OCI-LY1 (cell line): ENCODE results near the gene MTHFSD.

ENCODE experiments used
- H2AFZ ChIP-seq: fragments of 200-600 bp; sonication (generic), shearing (Covaris generic); 2 replicates; pipeline ENCODE4 v1.6.0; 2014; ENCODE audit warnings: antibody characterized with exemption, mild to moderate bottlenecking, low read length
- H3F3A ChIP-seq: fragments of 200-600 bp; sonication (generic), shearing (Covaris generic); 2 replicates; pipeline ENCODE4 v1.6.0; 2014; ENCODE audit warnings: mild to moderate bottlenecking, antibody characterized with exemption, low read length, moderate library complexity; ENCODE audit not compliant: insufficient read depth
- H3K27ac ChIP-seq: fragments of 200-600 bp; sonication (generic); 2 replicates; pipeline ENCODE4 v1.5.1; 2014; ENCODE audit warnings: low read length, mixed run types, mild to moderate bottlenecking, low read depth; ENCODE audit not compliant: poor library complexity, severe bottlenecking
- H3K27me3 ChIP-seq: fragments of 200-600 bp; sonication (generic); 2 replicates; pipeline ENCODE4 v1.6.0; 2014; ENCODE audit warnings: antibody characterized with exemption, mild to moderate bottlenecking, low read length, moderate library complexity; ENCODE audit not compliant: insufficient read depth
- H3K36me3 ChIP-seq: fragments of 200-600 bp; sonication (generic); 2 replicates; pipeline ENCODE4 v1.6.1; 2014; ENCODE audit warnings: mild to moderate bottlenecking, antibody characterized with exemption, low read length, moderate library complexity, mixed read lengths; ENCODE audit not compliant: insufficient read depth
- H3K4me1 ChIP-seq: fragments of 200-600 bp; sonication (generic); 2 replicates; pipeline ENCODE4 v1.5.1; 2014; ENCODE audit warnings: mild to moderate bottlenecking, low read length, moderate library complexity; ENCODE audit not compliant: insufficient read depth, severe bottlenecking
- H3K4me2 ChIP-seq: fragments of 200-600 bp; sonication (generic), shearing (Covaris generic); 2 replicates; pipeline ENCODE4 v1.6.1; 2014; ENCODE audit warnings: low read length
- H3K4me3 ChIP-seq: fragments of 200-600 bp; sonication (generic); 2 replicates; pipeline ENCODE4 v1.5.1; 2014; ENCODE audit warnings: low read length, low read depth, mild to moderate bottlenecking, mixed read lengths; ENCODE audit not compliant: poor library complexity, severe bottlenecking
- H3K79me2 ChIP-seq: fragments of 200-600 bp; shearing (Covaris generic); 2 replicates; pipeline ENCODE4 v1.6.1; 2016; ENCODE audit warnings: mixed run types, low read length, mixed read lengths; ENCODE audit not compliant: insufficient read depth
- H3K9ac ChIP-seq: fragments of 200-600 bp; sonication (generic), shearing (Covaris generic); 2 replicates; pipeline ENCODE4 v1.6.1; 2014; ENCODE audit warnings: mild to moderate bottlenecking, low read length, mixed read lengths
- H3K9me2 ChIP-seq: fragments of 200-600 bp; sonication (generic), shearing (Covaris generic); 2 replicates; pipeline ENCODE4 v1.6.1; 2014; ENCODE audit warnings: low read depth, mild to moderate bottlenecking, low read length, mixed read lengths
- H3K9me3 ChIP-seq: fragments of 200-600 bp; shearing (Covaris generic); 2 replicates; pipeline ENCODE4 v1.6.1; 2014; ENCODE audit warnings: low read length, mixed read lengths
- H4K20me1 ChIP-seq: fragments of 200-600 bp; sonication (generic), shearing (Covaris generic); 2 replicates; pipeline ENCODE4 v1.6.0; 2016; ENCODE audit warnings: mild to moderate bottlenecking, low read length; ENCODE audit not compliant: insufficient read depth
- EZH2 ChIP-seq: fragments of 200-600 bp; sonication (generic), shearing (Covaris generic); IDR thresholded peaks from 2 replicates; pipeline ENCODE4 v1.8.0; 2017; ENCODE audit warnings: borderline replicate concordance, mixed run types, mild to moderate bottlenecking, antibody characterized with exemption, low read length, moderate library complexity, mixed read lengths
- TF ChIP-seq, protein P1 (sequence below): fragments of 200-600 bp; sonication (generic), shearing (Covaris generic); IDR thresholded peaks from 2 replicates; pipeline ENCODE4 v1.5.1; 2017; ENCODE audit warnings: mild to moderate bottlenecking, antibody characterized with exemption, low read length, moderate library complexity, mixed read lengths

MTHFSD gene

DNA sequence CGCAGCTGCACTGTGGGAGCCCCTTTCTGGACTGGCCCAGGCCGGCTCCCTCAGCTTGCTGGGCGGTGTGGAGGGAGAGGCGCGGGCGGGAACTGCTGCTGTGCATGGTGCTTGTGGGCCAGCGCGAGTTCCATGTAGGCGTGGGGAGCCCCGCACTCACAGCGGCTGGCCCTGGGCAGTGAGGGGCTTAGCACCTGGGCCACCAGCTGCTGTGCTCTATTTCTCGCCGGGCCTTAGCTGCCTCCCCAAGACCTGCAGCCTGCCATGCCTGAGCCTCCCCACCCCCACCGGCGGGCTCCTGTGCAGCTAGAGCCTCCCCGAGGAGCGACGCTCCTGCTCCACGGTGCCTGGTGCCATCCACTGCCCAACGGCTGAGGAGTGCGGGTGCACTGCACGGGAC is 1.7 kb downstream of the MTHFSD start:
- no peaks in the 10 kb centered on the region for H3K9me2 ChIP-seq
- H2AFZ ChIP-seq, result no peak overlapping the region
- no peak overlapping the region for H3K4me3 ChIP-seq
- no peaks in the 10 kb centered on the region for H3K9me3 ChIP-seq
- H3K4me1 ChIP-seq, result peaks cover 13% of the 10 kb centered on the region
- H3K4me2 ChIP-seq, result no peak overlapping the region
- H3K27me3 ChIP-seq, result no peaks in the 10 kb centered on the region
- H3K27ac ChIP-seq, result no peak overlapping the region
- TF ChIP-seq, protein P1, sequence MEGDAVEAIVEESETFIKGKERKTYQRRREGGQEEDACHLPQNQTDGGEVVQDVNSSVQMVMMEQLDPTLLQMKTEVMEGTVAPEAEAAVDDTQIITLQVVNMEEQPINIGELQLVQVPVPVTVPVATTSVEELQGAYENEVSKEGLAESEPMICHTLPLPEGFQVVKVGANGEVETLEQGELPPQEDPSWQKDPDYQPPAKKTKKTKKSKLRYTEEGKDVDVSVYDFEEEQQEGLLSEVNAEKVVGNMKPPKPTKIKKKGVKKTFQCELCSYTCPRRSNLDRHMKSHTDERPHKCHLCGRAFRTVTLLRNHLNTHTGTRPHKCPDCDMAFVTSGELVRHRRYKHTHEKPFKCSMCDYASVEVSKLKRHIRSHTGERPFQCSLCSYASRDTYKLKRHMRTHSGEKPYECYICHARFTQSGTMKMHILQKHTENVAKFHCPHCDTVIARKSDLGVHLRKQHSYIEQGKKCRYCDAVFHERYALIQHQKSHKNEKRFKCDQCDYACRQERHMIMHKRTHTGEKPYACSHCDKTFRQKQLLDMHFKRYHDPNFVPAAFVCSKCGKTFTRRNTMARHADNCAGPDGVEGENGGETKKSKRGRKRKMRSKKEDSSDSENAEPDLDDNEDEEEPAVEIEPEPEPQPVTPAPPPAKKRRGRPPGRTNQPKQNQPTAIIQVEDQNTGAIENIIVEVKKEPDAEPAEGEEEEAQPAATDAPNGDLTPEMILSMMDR, result no peak
- no peak for TF ChIP-seq EZH2
- peaks cover 30% of the 10 kb centered on the region for H3K36me3 ChIP-seq
- H3F3A ChIP-seq, result no peaks in the 10 kb centered on the region
- no peak overlapping the region for H3K9ac ChIP-seq
- H3K79me2 ChIP-seq, result no peaks in the 10 kb centered on the region
- H4K20me1 ChIP-seq, result no peaks in the 10 kb centered on the region

DNA sequence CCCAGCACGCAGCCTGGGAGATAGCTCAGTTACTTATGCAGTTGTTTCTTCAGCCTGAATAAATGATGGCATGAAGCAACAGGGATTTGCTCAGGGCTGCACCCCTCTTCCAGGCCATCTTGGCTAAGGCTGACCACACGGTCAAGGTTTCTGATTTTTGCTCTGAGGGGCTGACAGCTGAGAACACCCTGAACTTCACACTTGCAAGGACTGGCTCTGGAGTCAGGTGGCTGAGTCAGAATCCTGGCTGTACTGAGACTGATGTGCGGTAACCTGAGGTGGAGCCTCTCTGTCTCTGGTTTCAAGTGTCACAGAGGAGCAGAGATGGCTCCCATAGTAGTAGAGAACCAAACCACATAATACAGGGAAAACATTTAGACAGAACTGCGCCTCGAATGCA is 4.8 kb downstream of the MTHFSD start:
- no peak overlapping the region for H2AFZ ChIP-seq
- no peak for TF ChIP-seq EZH2
- TF ChIP-seq, protein P1, result no peak

DNA sequence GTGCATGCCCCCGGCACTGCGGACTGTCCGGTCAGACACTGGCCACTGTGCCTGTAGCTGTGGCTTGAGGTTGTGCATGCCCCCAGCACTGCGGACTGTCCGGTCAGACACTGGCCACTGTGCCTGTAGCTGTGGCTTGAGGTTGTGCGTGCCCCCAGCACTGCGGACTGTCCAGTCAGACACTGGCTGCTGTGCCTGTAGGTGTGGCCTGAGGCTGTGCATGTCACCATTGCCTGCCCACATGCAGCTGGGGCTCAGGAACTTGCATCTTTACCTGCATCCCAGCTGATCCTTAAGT is 5.2 kb downstream of the MTHFSD start:
- Histone ChIP-seq H4K20me1 (no peaks in the 10 kb centered on the region), H3K79me2 (no peaks in the 10 kb centered on the region), H3K9ac (no peak overlapping the region), H3F3A (no peaks in the 10 kb centered on the region), H3K36me3 (peaks cover 45% of the 10 kb centered on the region), H3K4me1 (peaks cover 6% of the 10 kb centered on the region), H3K4me3 (no peak overlapping the region), H2AFZ (no peak overlapping the region), H3K9me3 (no peaks in the 10 kb centered on the region), H3K27me3 (no peaks in the 10 kb centered on the region), H3K27ac (no peak overlapping the region), H3K9me2 (no peaks in the 10 kb centered on the region), H3K4me2 (no peak overlapping the region)
- TF ChIP-seq, protein P1, result no peak
- no peak for TF ChIP-seq EZH2

More for the DNA sequence above, 4.8 kb downstream of the MTHFSD start:
- Histone ChIP-seq H4K20me1 (no peaks in the 10 kb centered on the region), H3K4me2 (no peak overlapping the region), H3K9me2 (no peaks in the 10 kb centered on the region), H3K9ac (no peak overlapping the region), H3K4me1 (peaks cover 6% of the 10 kb centered on the region), H3F3A (no peaks in the 10 kb centered on the region), H3K9me3 (no peaks in the 10 kb centered on the region), H3K27ac (no peak overlapping the region), H3K4me3 (no peak overlapping the region), H3K36me3 (peaks cover 45% of the 10 kb centered on the region), H3K79me2 (no peaks in the 10 kb centered on the region), H3K27me3 (no peaks in the 10 kb centered on the region)
